Effector memory CD4-positive, alpha-beta T cell (primary cell): ENCODE measurements around the gene PPP1R37.

ENCODE experiments used
- DNase-seq, 3 donors: peaks; one replicate each; pipeline ENCODE4 v3.0.0-alpha.2; 2020
- H3K27ac ChIP-seq: 2 replicates; pipeline ENCODE4 v1.7.0; 2013; ENCODE audit warnings: mild to moderate bottlenecking, low read length, moderate library complexity; ENCODE audit not compliant: insufficient read depth, poor library complexity, severe bottlenecking
- H3K27me3 ChIP-seq: replicated peaks from 2 replicates; pipeline ENCODE4 v1.7.0; 2013; ENCODE audit warnings: mild to moderate bottlenecking, low read length; ENCODE audit not compliant: insufficient read depth, control insufficient read depth, poor library complexity, severe bottlenecking
- H3K36me3 ChIP-seq: 2 replicates; pipeline ENCODE4 v1.7.0; 2013; ENCODE audit warnings: mild to moderate bottlenecking, low read length, moderate library complexity; ENCODE audit not compliant: control insufficient read depth, insufficient read depth
- H3K4me1 ChIP-seq: 2 replicates; pipeline ENCODE4 v1.7.0; 2013; ENCODE audit warnings: low read length, mild to moderate bottlenecking; ENCODE audit not compliant: control insufficient read depth, insufficient read depth, poor library complexity, severe bottlenecking
- H3K4me3 ChIP-seq: 2 replicates; pipeline ENCODE4 v1.7.0; 2013; ENCODE audit warnings: low read length, low read depth, mild to moderate bottlenecking; ENCODE audit not compliant: insufficient read depth, poor library complexity, severe bottlenecking
- H3K9me3 ChIP-seq: 2 replicates; pipeline ENCODE4 v1.7.0; 2013; ENCODE audit warnings: mild to moderate bottlenecking, low read length, moderate library complexity; ENCODE audit not compliant: control insufficient read depth

PPP1R37 gene

GRCh38 chr19:45095496-45096413 is 2.8 kb downstream of the PPP1R37 start:
- H3K27me3 ChIP-seq = no peaks in the 10 kb centered on the region
- H3K27ac ChIP-seq = no peak overlapping the region
- no peak for DNase-seq
- H3K36me3 ChIP-seq = peaks cover 4% of the 10 kb centered on the region
- no peak overlapping the region for H3K4me3 ChIP-seq
- no peaks in the 10 kb centered on the region for H3K9me3 ChIP-seq
- peaks cover 22% of the 10 kb centered on the region for H3K4me1 ChIP-seq

- Histone ChIP-seq H3K27ac (no peak overlapping the region), H3K4me3 (no peak overlapping the region), H3K27me3 (no peaks in the 10 kb centered on the region), H3K36me3 (no peaks in the 10 kb centered on the region), H3K9me3 (no peaks in the 10 kb centered on the region), H3K4me1 (peaks cover 22% of the 10 kb centered on the region)
- no peak for DNase-seq
Observed at GRCh38 chr19:45096700-45097099, 3.7 kb downstream of the PPP1R37 start.

- Histone ChIP-seq H3K9me3 (no peaks in the 10 kb centered on the region), H3K4me3 (no peak overlapping the region), H3K4me1 (peaks cover 24% of the 10 kb centered on the region), H3K36me3 (no peaks in the 10 kb centered on the region), H3K27me3 (no peaks in the 10 kb centered on the region), H3K27ac (no peak overlapping the region)
- DNase-seq = no peak
Observed at GRCh38 chr19:45097450-45097775, 4.4 kb downstream of the PPP1R37 start.

- Histone ChIP-seq H3K4me3 (no peak overlapping the region), H3K9me3 (no peaks in the 10 kb centered on the region), H3K27me3 (no peaks in the 10 kb centered on the region), H3K27ac (no peak overlapping the region), H3K4me1 (peaks cover 29% of the 10 kb centered on the region), H3K36me3 (no peaks in the 10 kb centered on the region)
- DNase-seq = no peak
Observed at GRCh38 chr19:45097776-45098520, 5.0 kb downstream of the PPP1R37 start.

GRCh38 chr19:45098521-45099466 is 5.8 kb downstream of the PPP1R37 start:
- Histone ChIP-seq H3K36me3 (no peaks in the 10 kb centered on the region), H3K9me3 (no peaks in the 10 kb centered on the region), H3K27ac (no peak overlapping the region), H3K27me3 (no peaks in the 10 kb centered on the region), H3K4me1 (peaks cover 32% of the 10 kb centered on the region), H3K4me3 (no peak overlapping the region)
- no peak for DNase-seq

- Histone ChIP-seq H3K9me3 (no peaks in the 10 kb centered on the region), H3K4me3 (no peak overlapping the region), H3K27me3 (no peaks in the 10 kb centered on the region), H3K27ac (no peak overlapping the region), H3K4me1 (peaks cover 32% of the 10 kb centered on the region), H3K36me3 (no peaks in the 10 kb centered on the region)
- DNase-seq = no peak
Observed at GRCh38 chr19:45099467-45100191, 6.7 kb downstream of the PPP1R37 start.

GRCh38 chr19:45100201-45100600 is 7.2 kb downstream of the PPP1R37 start:
- H3K9me3 ChIP-seq = no peaks in the 10 kb centered on the region
- DNase-seq = no peak
- peaks cover 33% of the 10 kb centered on the region for H3K4me1 ChIP-seq
- H3K4me3 ChIP-seq = no peak overlapping the region
- H3K27me3 ChIP-seq = no peaks in the 10 kb centered on the region
- no peaks in the 10 kb centered on the region for H3K36me3 ChIP-seq
- no peak overlapping the region for H3K27ac ChIP-seq

GRCh38 chr19:45100846-45101252 is 7.9 kb downstream of the PPP1R37 start:
- Histone ChIP-seq H3K27ac (no peak overlapping the region), H3K36me3 (no peaks in the 10 kb centered on the region), H3K4me3 (no peak overlapping the region), H3K4me1 (peaks cover 34% of the 10 kb centered on the region), H3K27me3 (no peaks in the 10 kb centered on the region), H3K9me3 (no peaks in the 10 kb centered on the region)
- DNase-seq = no peak

GRCh38 chr19:45101806-45102205 is 8.8 kb downstream of the PPP1R37 start:
- H3K27ac ChIP-seq = no peak overlapping the region
- no peaks in the 10 kb centered on the region for H3K9me3 ChIP-seq
- no peaks in the 10 kb centered on the region for H3K36me3 ChIP-seq
- no peak overlapping the region for H3K4me3 ChIP-seq
- H3K27me3 ChIP-seq = no peaks in the 10 kb centered on the region
- peaks cover 34% of the 10 kb centered on the region for H3K4me1 ChIP-seq
- DNase-seq = no peak
